TTC549 (cell line): ENCODE measurements around the gene TMEM131.

Source experiments
- FAIRE-seq: peaks from 2 replicates; lab custom pipeline; 2012; peaks lifted over from hg19 to GRCh38; lab: Jason Lieb, UNC

Gene TMEM131

GRCh38 chr2:97707362-97708047 is 288.2 kb downstream of the TMEM131 start:
- FAIRE-seq = no peak

- FAIRE-seq = no peak
Observed at GRCh38 chr2:97706708-97707345, 288.9 kb downstream of the TMEM131 start.
